Neutrophil (primary cell): ENCODE measurements around the gene GPHA2.
A peak's percentile ranks its signal among the peaks of the same experiment; 100 is the strongest.

Source experiments
- H3K27ac ChIP-seq: fragments of 200-600 bp; sonication (generic); 2 replicates; pipeline ENCODE4 v1.5.1; 2016; ENCODE audit warnings: mild to moderate bottlenecking, moderate library complexity
- H3K27me3 ChIP-seq: fragments of 200-600 bp; sonication (generic); 2 replicates; pipeline ENCODE4 v1.6.0; 2016; ENCODE audit warnings: mild to moderate bottlenecking
- H3K36me3 ChIP-seq: fragments of 200-600 bp; sonication (generic); 2 replicates; pipeline ENCODE4 v1.5.1; 2017
- H3K4me1 ChIP-seq, 2 experiments: fragments of 200-600 bp in 1 of 2; sonication (generic) in 1 of 2; 1 replicate in 1 of 2; 2 replicates in 1 of 2; pipeline versions ENCODE4 v1.5.1 to v1.6.1; 2013 to 2016; ENCODE audit warnings: low read depth in 1 of 2, low read length in 1 of 2, mild to moderate bottlenecking in 1 of 2, moderate library complexity in 1 of 2; ENCODE audit not compliant: control insufficient read depth in 1 of 2, insufficient read depth in 1 of 2
- H3K4me3 ChIP-seq, 2 experiments: fragments of 200-600 bp in 1 of 2; sonication (generic) in 1 of 2; 1 replicate in 1 of 2; 2 replicates in 1 of 2; pipeline ENCODE4 v1.5.1; 2013 to 2016; ENCODE audit warnings: low read depth in 1 of 2, low read length in 1 of 2, mild to moderate bottlenecking in 1 of 2, moderate library complexity in 1 of 2
- H3K9me3 ChIP-seq: fragments of 200-600 bp; sonication (generic); 2 replicates; pipeline ENCODE4 v1.5.1; 2016
- TF ChIP-seq, protein P1 (sequence below): fragments of 200-600 bp; sonication (generic); IDR thresholded peaks from 2 replicates; pipeline ENCODE4 v1.5.1; 2016; ENCODE audit warnings: antibody characterized with exemption

The GPHA2 gene

DNA sequence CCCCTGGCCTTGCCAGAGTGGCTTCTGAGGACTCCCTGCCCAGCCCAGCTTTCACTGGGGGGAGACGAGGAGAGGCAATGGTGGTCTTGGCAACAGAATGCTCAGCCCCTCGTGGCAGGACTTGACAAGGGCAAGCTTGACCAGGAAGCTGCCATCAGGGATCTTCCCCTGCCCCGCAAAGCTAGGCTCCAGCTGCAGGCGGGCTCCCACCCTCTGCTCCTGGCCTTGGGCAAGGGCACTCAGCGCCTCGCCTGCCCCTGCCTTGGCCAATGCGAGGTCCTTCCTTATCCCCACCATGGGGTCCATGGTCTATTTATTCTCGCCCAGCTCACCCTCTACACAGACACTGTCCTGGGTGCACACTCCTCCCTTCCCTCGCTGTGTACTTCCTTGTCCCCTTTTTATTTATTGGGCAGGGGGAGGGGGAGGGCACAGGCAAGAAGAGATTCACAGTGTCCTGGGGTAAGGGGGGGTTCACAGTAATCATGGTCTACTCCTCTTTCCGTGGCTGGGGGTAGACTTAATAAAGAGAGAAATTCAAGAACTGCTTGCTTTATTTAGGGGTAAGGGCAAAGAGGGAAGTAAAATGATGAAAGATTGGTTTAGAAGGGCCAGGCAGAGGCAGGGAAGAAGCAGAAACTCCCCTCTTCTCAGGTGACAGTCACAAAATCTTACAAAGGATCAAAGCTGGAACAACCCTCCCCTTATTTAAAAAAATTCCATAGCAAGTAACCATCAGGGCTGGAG lies 1.6 kb downstream of the GPHA2 start:
- peaks cover 7 to 10% of the 10 kb centered on the region in 2 experiments for H3K4me1 ChIP-seq
- H3K27ac ChIP-seq: peak overlapping the region; percentile 66
- TF ChIP-seq, protein P1, sequence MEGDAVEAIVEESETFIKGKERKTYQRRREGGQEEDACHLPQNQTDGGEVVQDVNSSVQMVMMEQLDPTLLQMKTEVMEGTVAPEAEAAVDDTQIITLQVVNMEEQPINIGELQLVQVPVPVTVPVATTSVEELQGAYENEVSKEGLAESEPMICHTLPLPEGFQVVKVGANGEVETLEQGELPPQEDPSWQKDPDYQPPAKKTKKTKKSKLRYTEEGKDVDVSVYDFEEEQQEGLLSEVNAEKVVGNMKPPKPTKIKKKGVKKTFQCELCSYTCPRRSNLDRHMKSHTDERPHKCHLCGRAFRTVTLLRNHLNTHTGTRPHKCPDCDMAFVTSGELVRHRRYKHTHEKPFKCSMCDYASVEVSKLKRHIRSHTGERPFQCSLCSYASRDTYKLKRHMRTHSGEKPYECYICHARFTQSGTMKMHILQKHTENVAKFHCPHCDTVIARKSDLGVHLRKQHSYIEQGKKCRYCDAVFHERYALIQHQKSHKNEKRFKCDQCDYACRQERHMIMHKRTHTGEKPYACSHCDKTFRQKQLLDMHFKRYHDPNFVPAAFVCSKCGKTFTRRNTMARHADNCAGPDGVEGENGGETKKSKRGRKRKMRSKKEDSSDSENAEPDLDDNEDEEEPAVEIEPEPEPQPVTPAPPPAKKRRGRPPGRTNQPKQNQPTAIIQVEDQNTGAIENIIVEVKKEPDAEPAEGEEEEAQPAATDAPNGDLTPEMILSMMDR: no peak
- peaks cover 73% of the 10 kb centered on the region for H3K36me3 ChIP-seq
- no peak overlapping the region for H3K4me3 ChIP-seq
- no peaks in the 10 kb centered on the region for H3K9me3 ChIP-seq
- peaks cover 11% of the 10 kb centered on the region for H3K27me3 ChIP-seq

DNA sequence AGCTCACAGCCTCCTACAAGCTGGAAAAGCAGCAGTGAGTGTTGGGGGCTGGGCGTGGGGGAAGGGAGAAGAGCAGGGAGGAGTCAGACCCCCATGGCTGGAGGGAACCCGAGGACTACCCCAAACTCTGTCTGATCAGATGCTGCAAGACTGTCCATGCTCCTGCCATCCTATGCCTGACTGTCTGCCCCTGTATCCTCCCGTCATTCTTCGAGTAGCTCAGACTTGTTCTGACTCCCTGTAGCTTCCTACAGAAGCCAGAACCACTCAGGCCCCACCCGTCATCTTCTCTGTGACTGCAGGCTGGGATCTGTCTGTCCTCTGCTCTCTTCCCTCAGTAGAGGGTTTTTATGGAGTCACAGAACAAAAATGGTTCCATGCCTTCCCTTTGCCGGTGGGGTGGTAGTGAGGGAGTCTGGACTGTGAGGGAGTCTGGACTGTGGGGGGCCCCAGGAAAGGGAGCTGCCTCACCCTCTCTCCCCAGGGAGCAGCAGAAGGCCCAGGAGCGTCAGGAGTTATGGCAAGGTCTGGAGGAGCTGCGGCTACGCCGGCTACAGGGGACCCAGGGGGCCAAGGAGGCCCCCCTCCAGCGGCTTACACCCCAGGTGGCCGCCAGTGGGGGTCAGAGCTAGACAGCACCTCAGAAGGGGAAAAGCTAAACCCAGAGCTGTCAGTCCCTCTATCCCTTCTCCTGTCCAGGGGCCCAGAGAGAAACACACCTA lies 2.3 kb downstream of the GPHA2 start:
- peaks cover 80% of the 10 kb centered on the region for H3K36me3 ChIP-seq
- peaks cover 7 to 10% of the 10 kb centered on the region in 2 experiments for H3K4me1 ChIP-seq
- H3K4me3 ChIP-seq: no peak overlapping the region
- peaks cover 8% of the 10 kb centered on the region for H3K27me3 ChIP-seq
- H3K27ac ChIP-seq: peak overlapping the region; percentile 66
- H3K9me3 ChIP-seq: no peaks in the 10 kb centered on the region
- TF ChIP-seq, protein P1: no peak

DNA sequence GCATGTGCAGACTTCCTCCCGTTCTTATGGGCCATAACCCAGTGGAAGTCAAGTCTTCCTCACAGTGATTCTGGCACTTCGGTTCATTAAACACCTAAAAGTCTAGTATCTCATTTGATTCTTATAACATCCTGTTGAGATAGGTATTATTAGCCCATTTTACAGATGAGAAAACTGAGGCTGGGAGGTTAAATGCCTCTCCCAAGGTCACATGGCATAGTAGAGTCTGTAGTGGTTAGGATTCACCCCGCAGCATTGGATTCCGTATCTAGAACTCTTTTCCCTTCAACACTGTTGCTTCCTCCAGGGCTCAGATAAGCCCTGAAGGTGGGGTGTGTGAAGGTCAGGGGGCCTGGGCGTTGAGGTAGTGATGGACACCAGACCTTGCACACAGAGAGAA lies 3.4 kb downstream of the GPHA2 start:
- H3K4me3 ChIP-seq: no peak overlapping the region
- no peaks in the 10 kb centered on the region for H3K9me3 ChIP-seq
- H3K36me3 ChIP-seq: peaks cover 91% of the 10 kb centered on the region
- TF ChIP-seq, protein P1: no peak
- peaks cover 2% of the 10 kb centered on the region for H3K27me3 ChIP-seq
- no peak overlapping the region for H3K27ac ChIP-seq
- H3K4me1 ChIP-seq: peaks cover 7 to 10% of the 10 kb centered on the region in 2 experiments

DNA sequence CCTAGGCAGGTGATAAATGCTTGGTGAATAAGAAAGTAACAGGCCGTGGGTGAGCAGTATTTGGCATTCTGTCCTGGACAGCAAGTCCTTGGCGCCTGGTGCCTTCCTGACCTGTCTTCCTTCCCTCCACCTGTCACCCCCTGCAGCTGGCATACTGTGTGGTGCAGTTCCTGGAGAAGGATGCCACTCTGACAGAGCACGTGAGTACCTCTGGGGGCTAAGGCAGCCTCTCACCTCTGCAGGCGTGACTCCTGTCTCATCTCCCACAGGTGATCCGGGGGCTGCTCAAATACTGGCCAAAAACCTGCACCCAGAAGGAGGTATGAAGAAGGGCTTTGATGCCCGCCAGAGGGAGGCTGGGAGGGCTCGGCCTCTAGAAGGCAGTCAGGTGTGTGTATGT lies 4.4 kb downstream of the GPHA2 start:
- no peak overlapping the region for H3K27ac ChIP-seq
- TF ChIP-seq, protein P1: no peak
- H3K27me3 ChIP-seq: no peaks in the 10 kb centered on the region
- H3K4me3 ChIP-seq: no peak overlapping the region
- H3K4me1 ChIP-seq: peaks cover 7 to 14% of the 10 kb centered on the region in 2 experiments
- H3K36me3 ChIP-seq: peaks cover 100% of the 10 kb centered on the region
- H3K9me3 ChIP-seq: no peaks in the 10 kb centered on the region

DNA sequence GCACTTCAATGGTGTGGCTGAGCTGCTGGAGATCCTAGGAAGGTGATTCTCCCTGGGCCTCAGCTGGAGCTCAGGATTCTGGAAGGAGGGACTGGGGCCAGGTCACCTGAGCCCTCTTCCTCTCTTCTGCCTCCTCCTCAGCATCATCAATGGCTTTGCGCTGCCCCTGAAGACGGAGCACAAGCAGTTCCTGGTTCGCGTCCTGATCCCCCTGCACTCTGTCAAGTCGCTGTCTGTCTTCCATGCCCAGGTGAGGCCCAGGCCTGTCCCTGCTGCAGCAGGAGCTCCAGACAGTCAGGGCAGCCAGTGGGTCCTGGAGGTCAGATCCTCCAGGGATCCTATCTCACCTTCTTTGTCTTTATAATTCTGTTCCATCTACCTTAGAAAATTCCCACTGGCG lies 5.4 kb downstream of the GPHA2 start:
- H3K36me3 ChIP-seq: peaks cover 93% of the 10 kb centered on the region
- TF ChIP-seq, protein P1: no peak
- no peak overlapping the region for H3K27ac ChIP-seq
- no peak overlapping the region for H3K4me3 ChIP-seq
- peaks cover 12 to 24% of the 10 kb centered on the region in 2 experiments for H3K4me1 ChIP-seq
- H3K9me3 ChIP-seq: no peaks in the 10 kb centered on the region
- no peaks in the 10 kb centered on the region for H3K27me3 ChIP-seq
